Duodenal mucosa (tissue), 2 donors: ENCODE data around the gene CTAG1B.
"Not testable (repeated sequence)": the region's sequence is repeated elsewhere in the genome, so short reads cannot be mapped to it uniquely, and the experiment has no call there.

Experiments
- H3K27ac ChIP-seq: one replicate; pipeline ENCODE4 v1.7.0; 2013; ENCODE audit warnings: low read depth, low read length
- H3K27me3 ChIP-seq, 2 donors: one replicate each; pipeline ENCODE4 v1.7.0; 2013; ENCODE audit warnings: low read length in 2 of 2, control low read depth in 1 of 2; ENCODE audit not compliant: insufficient read depth in 2 of 2, control insufficient read depth in 1 of 2
- H3K36me3 ChIP-seq, 2 donors: one replicate each; pipeline ENCODE4 v1.7.0; 2013; ENCODE audit warnings: low read length in 2 of 2, control low read depth in 1 of 2; ENCODE audit not compliant: insufficient read depth in 2 of 2, control insufficient read depth in 1 of 2
- H3K4me1 ChIP-seq, 2 donors: one replicate each; pipeline ENCODE4 v1.7.0; 2013; ENCODE audit warnings: low read length in 2 of 2, control low read depth in 1 of 2; ENCODE audit not compliant: insufficient read depth in 2 of 2, control insufficient read depth in 1 of 2
- H3K4me3 ChIP-seq, 2 donors: one replicate each; pipeline ENCODE4 v1.7.0; 2013; ENCODE audit warnings: low read length in 2 of 2, low read depth in 1 of 2
- H3K9ac ChIP-seq, 2 donors: one replicate each; pipeline ENCODE4 v1.7.0; 2013; ENCODE audit warnings: low read length in 2 of 2, low read depth in 1 of 2
- H3K9me3 ChIP-seq, 2 donors: one replicate each; pipeline ENCODE4 v1.7.0; 2013; ENCODE audit warnings: low read length in 2 of 2, control low read depth in 1 of 2; ENCODE audit not compliant: control insufficient read depth in 1 of 2

The CTAG1B gene

GRCh38 chrX:154619182-154619581 is at the start of gene CTAG1B:
CTAG1B (minus strand) TSS chrX:154619282; CDS start chrX:154619218, 64 bp downstream.
- H3K4me3 ChIP-seq, H3K27ac ChIP-seq, H3K4me1 ChIP-seq, H3K27me3 ChIP-seq, H3K9me3 ChIP-seq, H3K36me3 ChIP-seq, H3K9ac ChIP-seq: not testable (repeated sequence)

GRCh38 chrX:154661899-154662298 is 42.8 kb upstream of the CTAG1B start:
- Histone ChIP-seq H3K4me3 (no peak overlapping the region), H3K4me1 (no peaks in the 10 kb centered on the region), H3K9ac (no peak overlapping the region), H3K36me3 (no peaks in the 10 kb centered on the region), H3K27ac (no peak overlapping the region), H3K27me3 (no peaks in the 10 kb centered on the region), H3K9me3 (no peaks in the 10 kb centered on the region)

GRCh38 chrX:154661170-154661569 is 42.1 kb upstream of the CTAG1B start:
- Histone ChIP-seq H3K36me3 (no peaks in the 10 kb centered on the region), H3K4me3 (no peak overlapping the region), H3K27ac (no peak overlapping the region), H3K9ac (no peak overlapping the region), H3K9me3 (no peaks in the 10 kb centered on the region), H3K4me1 (no peaks in the 10 kb centered on the region), H3K27me3 (no peaks in the 10 kb centered on the region)

- Histone ChIP-seq H3K4me1 (no peaks in the 10 kb centered on the region), H3K27me3 (no peaks in the 10 kb centered on the region), H3K27ac (no peak overlapping the region), H3K4me3 (no peak overlapping the region), H3K9me3 (no peaks in the 10 kb centered on the region), H3K36me3 (no peaks in the 10 kb centered on the region), H3K9ac (no peak overlapping the region)
Observed at GRCh38 chrX:154660541-154660940, 41.5 kb upstream of the CTAG1B start.

GRCh38 chrX:154658957-154659356 is 39.9 kb upstream of the CTAG1B start:
- Histone ChIP-seq H3K27ac (no peak overlapping the region), H3K9me3 (no peaks in the 10 kb centered on the region), H3K36me3 (no peaks in the 10 kb centered on the region), H3K9ac (no peak overlapping the region), H3K4me1 (no peaks in the 10 kb centered on the region), H3K27me3 (no peaks in the 10 kb centered on the region), H3K4me3 (no peak overlapping the region)

GRCh38 chrX:154658187-154658586 is 39.1 kb upstream of the CTAG1B start:
- Histone ChIP-seq H3K9me3 (no peaks in the 10 kb centered on the region), H3K4me3 (no peak overlapping the region), H3K36me3 (no peaks in the 10 kb centered on the region), H3K27me3 (no peaks in the 10 kb centered on the region), H3K9ac (no peak overlapping the region), H3K4me1 (no peaks in the 10 kb centered on the region), H3K27ac (no peak overlapping the region)

GRCh38 chrX:154657226-154657805 is 38.2 kb upstream of the CTAG1B start:
- H3K9me3 ChIP-seq, result no peaks in the 10 kb centered on the region
- no peaks in the 10 kb centered on the region for H3K27me3 ChIP-seq
- no peaks in the 10 kb centered on the region for H3K36me3 ChIP-seq
- no peak overlapping the region for H3K4me3 ChIP-seq
- H3K27ac ChIP-seq, result no peak overlapping the region
- no peak overlapping the region for H3K9ac ChIP-seq
- H3K4me1 ChIP-seq, result no peaks in the 10 kb centered on the region

- no peaks in the 10 kb centered on the region for H3K36me3 ChIP-seq
- H3K27me3 ChIP-seq, result no peaks in the 10 kb centered on the region
- no peaks in the 10 kb centered on the region for H3K4me1 ChIP-seq
Observed at GRCh38 chrX:154655786-154656185, 36.7 kb upstream of the CTAG1B start.

GRCh38 chrX:154655346-154655745 is 36.3 kb upstream of the CTAG1B start:
- Histone ChIP-seq H3K9me3 (no peaks in the 10 kb centered on the region), H3K27me3 (no peaks in the 10 kb centered on the region), H3K9ac (no peak overlapping the region), H3K27ac (no peak overlapping the region), H3K4me3 (no peak overlapping the region), H3K36me3 (no peaks in the 10 kb centered on the region), H3K4me1 (no peaks in the 10 kb centered on the region)

More at GRCh38 chrX:154655786-154656185, 36.7 kb upstream of the CTAG1B start:
- Histone ChIP-seq H3K9ac (no peak overlapping the region), H3K27ac (no peak overlapping the region), H3K9me3 (no peaks in the 10 kb centered on the region), H3K4me3 (no peak overlapping the region)

- H3K9me3 ChIP-seq, result no peaks in the 10 kb centered on the region
- H3K27ac ChIP-seq, result no peak overlapping the region
- no peak overlapping the region for H3K4me3 ChIP-seq
- H3K27me3 ChIP-seq, result no peaks in the 10 kb centered on the region
- no peaks in the 10 kb centered on the region for H3K4me1 ChIP-seq
- H3K36me3 ChIP-seq, result no peaks in the 10 kb centered on the region
- no peak overlapping the region for H3K9ac ChIP-seq
Observed at GRCh38 chrX:154654925-154655324, 35.8 kb upstream of the CTAG1B start.

- Histone ChIP-seq H3K27me3 (no peaks in the 10 kb centered on the region), H3K4me1 (no peaks in the 10 kb centered on the region), H3K9me3 (no peaks in the 10 kb centered on the region), H3K36me3 (no peaks in the 10 kb centered on the region), H3K27ac (no peak overlapping the region), H3K4me3 (no peak overlapping the region), H3K9ac (no peak overlapping the region)
Observed at GRCh38 chrX:154654372-154654771, 35.3 kb upstream of the CTAG1B start.
